Right ventricle myocardium superior (tissue), 1 donor: ENCODE results near the gene FBXW7. TPM values are rescaled to one million over a fixed set of nuclear protein-coding genes. Genes with fewer than 3 reads are reported as not detected.

ENCODE experiments used
- ATAC-seq: fragments of 200-7000 bp; cut with Tn5 transposase; one replicate; pipeline ENCODE4 v1.9.1; 2020; ENCODE audit warnings: mild to moderate bottlenecking; ENCODE audit not compliant: poor library complexity
- DNase-seq: peaks from one replicate; pipeline ENCODE4 v3.0.0-alpha.2; 2020
- intact Hi-C: fragments of 100-400 bp; cut with DNase I; formaldehyde crosslinking; loops from one replicate; pipeline ENCODE4 v1.11.2; 2022
- total RNA-seq: library from RNA; stranded (reverse); fragmentation: NEBNext Ultra II Directional; extraction: Animal tissue kit (Norgen Biotek cat#: 25700); gene quantifications from one replicate; pipeline ENCODE4 v1.2.1, GENCODE V29; 2021
- donor health status: DM: no; HTN: yes; CAD: no; lungs with severe emphysema.

Gene FBXW7
- total RNA-seq, 1 donor from 2014 or later: 49.6 TPM

GRCh38 chr4:152485726-152486276 is 50.1 kb downstream of the FBXW7 start:
- intact Hi-C loops: no loop called here
- DNase-seq (no peak), ATAC-seq (no peak)

GRCh38 chr4:152482211-152482610 is 53.7 kb downstream of the FBXW7 start:
- intact Hi-C loops: no loop called here
- no peak for ATAC-seq
- no peak for DNase-seq

- intact Hi-C loops: no loop called here
- DNase-seq: no peak
- ATAC-seq: no peak
These were observed 55.0 kb downstream of the FBXW7 start for GRCh38 chr4:152480901-152481300.

GRCh38 chr4:152480326-152480725 is 55.6 kb downstream of the FBXW7 start:
- intact Hi-C loops: no loop called here
- DNase-seq (no peak), ATAC-seq (no peak)

GRCh38 chr4:152479428-152480026 is 56.4 kb downstream of the FBXW7 start:
- ATAC-seq (peak; percentile 43), DNase-seq (no peak)
- intact Hi-C loops: no loop called here

GRCh38 chr4:152478461-152479237 is 57.2 kb downstream of the FBXW7 start:
- no peak for DNase-seq
- ATAC-seq: no peak

GRCh38 chr4:152476796-152477195 is 59.1 kb downstream of the FBXW7 start:
- DNase-seq (no peak), ATAC-seq (peak; percentile 58)
- intact Hi-C loops: no loop called here

More at GRCh38 chr4:152478461-152479237, 57.2 kb downstream of the FBXW7 start:
- intact Hi-C loops: no loop called here

- intact Hi-C loops: no loop called here
- ATAC-seq (no peak), DNase-seq (no peak)
These were observed 64.6 kb downstream of the FBXW7 start for GRCh38 chr4:152471251-152471792.

- no peak for ATAC-seq
- intact Hi-C loops: no loop called here
These were observed 67.5 kb downstream of the FBXW7 start for GRCh38 chr4:152468408-152468807.

GRCh38 chr4:152467101-152467500 is 68.8 kb downstream of the FBXW7 start:
- no peak for ATAC-seq
- intact Hi-C loops: no loop called here
- DNase-seq: no peak

More at GRCh38 chr4:152468408-152468807, 67.5 kb downstream of the FBXW7 start:
- no peak for DNase-seq

GRCh38 chr4:152464030-152464823 is 71.7 kb downstream of the FBXW7 start:
- ATAC-seq (no peak), DNase-seq (no peak)
- intact Hi-C loops: no loop called here

GRCh38 chr4:152463562-152463961 is 72.3 kb downstream of the FBXW7 start:
- no peak for DNase-seq
- intact Hi-C loops: no loop called here
- ATAC-seq: no peak

- intact Hi-C loops: no loop called here
- no peak for DNase-seq
- no peak for ATAC-seq
These were observed 73.2 kb downstream of the FBXW7 start for GRCh38 chr4:152462695-152463094.

- ATAC-seq: no peak
- DNase-seq: no peak
- intact Hi-C loops: no loop called here
These were observed 73.8 kb downstream of the FBXW7 start for GRCh38 chr4:152462047-152462446.

- peak; percentile 60 for ATAC-seq
- intact Hi-C loops: no loop called here
These were observed 75.4 kb downstream of the FBXW7 start for GRCh38 chr4:152460488-152460887.

GRCh38 chr4:152459326-152459725 is 76.6 kb downstream of the FBXW7 start:
- intact Hi-C loops: no loop called here
- ATAC-seq: no peak
- DNase-seq: no peak

More at GRCh38 chr4:152460488-152460887, 75.4 kb downstream of the FBXW7 start:
- DNase-seq: no peak

- intact Hi-C loops: no loop called here
- no peak for DNase-seq
- no peak for ATAC-seq
These were observed 77.0 kb downstream of the FBXW7 start for GRCh38 chr4:152458801-152459302.

GRCh38 chr4:152456609-152457008 is 79.3 kb downstream of the FBXW7 start:
- intact Hi-C loops: no loop called here
- ATAC-seq (no peak), DNase-seq (no peak)

- intact Hi-C loops: no loop called here
- ATAC-seq (no peak), DNase-seq (no peak)
These were observed 80.6 kb downstream of the FBXW7 start for GRCh38 chr4:152455311-152455710.
